Mucosa of descending colon (tissue), 3 donors: ENCODE results near the gene ZNF831. TPM values are rescaled to one million over a fixed set of nuclear protein-coding genes. Genes with fewer than 3 reads are reported as not detected.

Experiments used
- ATAC-seq: fragments of 200-7000 bp; cut with Tn5 transposase; one replicate; pipeline ENCODE4 v1.9.1; 2020; ENCODE audit warnings: mild to moderate bottlenecking, moderate library complexity
- DNase-seq, 3 donors: peaks; one replicate each; pipeline ENCODE4 v3.0.0-alpha.2; 2020
- H3K36me3 ChIP-seq: fragments of 200-600 bp; one replicate; pipeline ENCODE4 v1.8.0; 2021; ENCODE audit warnings: low read depth, mild to moderate bottlenecking
- H3K4me1 ChIP-seq: fragments of 200-600 bp; one replicate; pipeline ENCODE4 v1.8.0; 2021; ENCODE audit warnings: low read depth, mild to moderate bottlenecking
- H3K4me3 ChIP-seq: fragments of 200-600 bp; one replicate; pipeline ENCODE4 v1.8.0; 2021; ENCODE audit warnings: mild to moderate bottlenecking
- H3K9me3 ChIP-seq: fragments of 200-600 bp; one replicate; pipeline ENCODE4 v1.8.0; 2021; ENCODE audit warnings: mild to moderate bottlenecking
- CTCF ChIP-seq: fragments of 200-600 bp; IDR thresholded peaks from one replicate; pipeline ENCODE4 v1.8.0; 2022; ENCODE audit warnings: antibody characterized with exemption, mild to moderate bottlenecking
- intact Hi-C, 2 donors: fragments of 100-400 bp; cut with DNase I in 1 of 2; cut with micrococcal nuclease in 1 of 2; formaldehyde crosslinking; loops; one replicate each; pipeline versions ENCODE4 v1.11.0 to v1.11.1; 2022; cut with DNase I, micrococcal nuclease
- total RNA-seq, 3 donors: library from RNA; stranded (reverse); fragmentation: NEBNext Ultra II Directional in 2 of 3; extraction: Animal tissue kit (Norgen Biotek cat#: 25700) in 2 of 3; gene quantifications; one replicate each; pipeline versions ENCODE4 v1.2.1 to v1.2.4, GENCODE V29; 2021 to 2023
- donor health status: DM: no; HTN: no; CAD: no; lungs with moderate emphysema.
- donor health status: DM: no; HTN: no; CAD: no.
- donor health status: DM: no; HTN: yes; CAD: no.

The ZNF831 gene
- total RNA-seq, 3 donors from 2014 or later = 0.38 to 0.89 (median 0.57) TPM

GRCh38 chr20:59299945-59300332 is 136.3 kb downstream of the ZNF831 start:
- no peak overlapping the region for H3K4me3 ChIP-seq
- no peak for TF ChIP-seq CTCF
- H3K9me3 ChIP-seq = no peaks in the 10 kb centered on the region
- peaks cover 7% of the 10 kb centered on the region for H3K4me1 ChIP-seq
- peak; percentile 78 to 83 (median 82) for DNase-seq
- intact Hi-C loops = no loop called here
- H3K36me3 ChIP-seq = no peaks in the 10 kb centered on the region
- ATAC-seq = peak; percentile 95

DNA sequence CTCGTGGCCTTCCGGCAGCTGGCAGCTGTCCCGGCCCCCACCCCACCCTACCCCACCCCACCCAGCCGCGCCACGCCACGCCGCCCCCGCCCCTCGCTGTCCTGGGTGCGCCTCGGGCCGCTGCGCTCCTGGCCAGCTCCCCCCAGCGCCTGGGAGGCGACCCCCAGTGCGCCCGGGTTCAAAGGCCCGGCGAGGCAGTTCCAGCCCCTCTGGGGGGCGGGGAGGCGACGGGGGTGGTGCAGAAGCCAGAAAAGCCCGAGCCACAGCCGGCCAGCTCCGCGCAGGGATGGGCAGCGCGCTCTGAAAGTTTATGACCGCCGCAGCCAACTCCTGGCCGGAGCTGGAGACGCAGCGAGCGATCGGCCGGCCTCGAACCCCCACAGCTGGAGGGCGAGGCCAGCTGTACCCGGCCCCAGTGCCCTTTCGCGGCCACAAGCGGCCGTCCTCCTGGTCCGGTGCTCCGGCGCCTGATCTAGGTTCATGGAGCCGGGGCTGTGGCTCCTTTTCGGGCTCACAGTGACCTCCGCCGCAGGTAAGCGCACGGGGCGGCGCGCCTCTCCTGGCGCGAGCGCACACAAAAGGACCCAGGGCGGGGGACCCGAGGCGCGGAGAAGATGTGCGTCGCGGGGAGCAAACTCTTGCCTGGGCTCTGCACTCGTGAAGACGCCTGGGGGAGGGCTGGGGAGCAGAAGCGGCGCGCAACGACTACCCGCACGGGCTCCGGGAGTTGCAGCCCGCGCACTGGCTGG is 136.9 kb downstream of the ZNF831 start, which contains the start of gene EDN3:
Gene EDN3, plus strand, starts transcription at position 279 of the 749 bp plus-strand sequence. Its CDS starts 202 bp downstream, at position 481.
- DNase-seq (peak; percentile 64 to 75 (median 71)), ATAC-seq (peak; percentile 78)
- Histone ChIP-seq H3K36me3 (no peaks in the 10 kb centered on the region), H3K4me3 (peak within 1 kb of the TSS; percentile 29), H3K9me3 (no peaks in the 10 kb centered on the region), H3K4me1 (peaks cover 7% of the 10 kb centered on the region)
- TF ChIP-seq CTCF = no peak
- intact Hi-C loops = no loop called here

DNA sequence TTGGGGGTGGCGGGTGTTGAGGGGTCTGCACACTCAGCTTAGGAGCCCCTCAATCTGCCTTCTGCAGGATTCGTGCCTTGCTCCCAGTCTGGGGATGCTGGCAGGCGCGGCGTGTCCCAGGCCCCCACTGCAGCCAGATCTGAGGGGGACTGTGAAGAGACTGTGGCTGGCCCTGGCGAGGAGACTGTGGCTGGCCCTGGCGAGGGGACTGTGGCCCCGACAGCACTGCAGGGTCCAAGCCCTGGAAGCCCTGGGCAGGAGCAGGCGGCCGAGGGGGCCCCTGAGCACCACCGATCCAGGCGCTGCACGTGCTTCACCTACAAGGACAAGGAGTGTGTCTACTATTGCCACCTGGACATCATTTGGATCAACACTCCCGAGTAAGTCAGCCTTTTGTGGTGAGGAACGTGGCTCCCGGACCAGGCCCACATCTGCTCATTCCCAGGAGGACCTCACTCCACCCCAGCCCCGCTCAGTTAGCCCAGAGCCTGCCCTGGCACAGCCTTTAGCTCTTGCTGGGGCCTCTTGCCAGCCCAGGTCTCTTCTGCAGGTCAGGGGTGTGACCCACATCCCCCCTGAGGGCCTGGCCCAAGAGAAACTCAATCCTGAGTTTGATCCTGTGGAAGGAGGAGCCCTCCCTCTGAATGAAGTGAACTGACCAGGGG is 137.9 kb downstream of the ZNF831 start:
- intact Hi-C loops = no loop called here
- DNase-seq (no peak), ATAC-seq (no peak)
- peaks cover 7% of the 10 kb centered on the region for H3K4me1 ChIP-seq
- H3K4me3 ChIP-seq = no peak overlapping the region
- no peaks in the 10 kb centered on the region for H3K9me3 ChIP-seq
- TF ChIP-seq CTCF = no peak
- no peaks in the 10 kb centered on the region for H3K36me3 ChIP-seq

DNA sequence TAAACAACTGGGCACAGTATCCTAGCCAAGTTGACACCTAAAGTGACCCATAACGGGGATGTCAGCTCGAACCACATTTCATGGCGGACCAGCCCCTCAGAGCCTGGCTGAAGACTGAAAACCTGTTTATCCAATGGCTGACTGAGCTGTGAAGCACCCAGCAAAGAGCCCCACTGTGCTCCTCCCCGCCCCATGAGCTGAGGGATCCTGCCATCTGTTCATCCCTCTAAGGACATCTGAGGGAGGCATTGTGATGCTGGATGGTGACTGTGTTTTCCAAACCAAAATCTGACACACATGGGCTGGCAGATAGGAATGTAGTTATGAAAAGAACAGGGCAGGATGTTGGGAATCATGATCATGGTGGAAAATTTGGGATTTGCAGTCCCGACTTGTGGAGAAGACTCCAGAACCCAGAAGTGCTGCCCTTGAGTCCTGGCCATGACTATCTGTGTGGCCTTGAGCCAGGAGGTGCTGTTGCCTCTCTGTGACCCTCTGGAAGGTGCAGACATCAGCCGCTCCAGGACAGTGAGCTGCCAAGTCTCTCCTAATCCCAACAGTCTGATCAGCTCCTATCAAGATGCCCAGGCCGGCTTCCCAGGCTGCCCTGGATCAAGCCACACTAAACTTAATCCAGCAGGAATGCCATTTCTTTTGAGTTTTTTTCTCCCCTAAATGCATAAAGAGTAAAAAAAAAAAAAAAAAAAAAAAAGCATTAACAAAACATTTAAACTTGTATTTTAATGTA is 142.5 kb downstream of the ZNF831 start:
- Histone ChIP-seq H3K9me3 (no peaks in the 10 kb centered on the region), H3K4me3 (no peak overlapping the region), H3K36me3 (no peaks in the 10 kb centered on the region), H3K4me1 (peaks cover 9% of the 10 kb centered on the region)
- no peak for ATAC-seq
- intact Hi-C loops = no loop called here
- DNase-seq = no peak
- TF ChIP-seq CTCF = no peak

DNA sequence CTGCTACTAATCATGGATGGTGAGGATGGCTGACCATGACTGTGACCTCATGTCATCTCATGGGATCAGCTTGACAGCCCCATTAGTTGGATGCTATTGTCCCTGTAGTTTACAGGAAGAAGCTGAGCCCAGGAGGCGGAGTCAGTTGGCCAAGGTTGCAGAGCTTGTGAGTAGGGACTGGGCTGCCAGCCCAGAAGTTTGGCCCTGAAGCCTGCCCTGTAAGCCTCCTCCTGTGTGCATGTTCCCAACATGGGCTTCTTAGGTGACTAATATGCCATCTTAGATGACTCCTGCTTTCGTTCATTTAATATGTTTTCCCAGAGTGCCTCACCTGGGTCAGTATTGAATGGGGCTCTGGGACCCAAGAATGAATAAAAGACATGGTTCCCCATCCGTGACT is 143.6 kb downstream of the ZNF831 start:
- ATAC-seq (peak; percentile 10), DNase-seq (peak; percentile 51 to 65 (median 60))
- no peak overlapping the region for H3K4me3 ChIP-seq
- H3K9me3 ChIP-seq = no peaks in the 10 kb centered on the region
- H3K4me1 ChIP-seq = peaks cover 9% of the 10 kb centered on the region
- intact Hi-C loops = no loop called here
- TF ChIP-seq CTCF = no peak
- no peaks in the 10 kb centered on the region for H3K36me3 ChIP-seq

Other genes starting within 250 kb of the ZNF831 start
- 10 to 100 TPM; 47.9 to 51.7 (median 50.0) TPM for gene NELFCD, start 182.6 kb upstream of the ZNF831 start, total RNA-seq
- gene CTSZ, start 156.6 kb upstream of the ZNF831 start, total RNA-seq = 100 to 1,000 TPM; 269 to 272 (median 271) TPM
- not detected for gene TUBB1, start 144.4 kb upstream of the ZNF831 start, total RNA-seq
- 10 to 100 TPM; 65.4 to 76.1 (median 71.3) TPM for gene ATP5F1E, start 131.5 kb upstream of the ZNF831 start, total RNA-seq
- gene PRELID3B, start 121.0 kb upstream of the ZNF831 start, total RNA-seq = 100 to 1,000 TPM in 2 of 3 donors, 10 to 100 TPM in 1; 82.3 to 142 (median 121) TPM
- 10 to 100 TPM; 34.3 to 80.4 (median 51.1) TPM for gene EDN3, start 136.8 kb downstream of the ZNF831 start, total RNA-seq